GM19099 (cell line): ENCODE results near the gene SMIM27.

Experiments
- POLR2A ChIP-seq: IDR thresholded peaks from 3 replicates; pipeline ENCODE4 v1.6.1; 2011; ENCODE audit warnings: low read depth; ENCODE audit not compliant: insufficient read length; ENCODE audit errors: extremely low read depth

SMIM27 gene

DNA sequence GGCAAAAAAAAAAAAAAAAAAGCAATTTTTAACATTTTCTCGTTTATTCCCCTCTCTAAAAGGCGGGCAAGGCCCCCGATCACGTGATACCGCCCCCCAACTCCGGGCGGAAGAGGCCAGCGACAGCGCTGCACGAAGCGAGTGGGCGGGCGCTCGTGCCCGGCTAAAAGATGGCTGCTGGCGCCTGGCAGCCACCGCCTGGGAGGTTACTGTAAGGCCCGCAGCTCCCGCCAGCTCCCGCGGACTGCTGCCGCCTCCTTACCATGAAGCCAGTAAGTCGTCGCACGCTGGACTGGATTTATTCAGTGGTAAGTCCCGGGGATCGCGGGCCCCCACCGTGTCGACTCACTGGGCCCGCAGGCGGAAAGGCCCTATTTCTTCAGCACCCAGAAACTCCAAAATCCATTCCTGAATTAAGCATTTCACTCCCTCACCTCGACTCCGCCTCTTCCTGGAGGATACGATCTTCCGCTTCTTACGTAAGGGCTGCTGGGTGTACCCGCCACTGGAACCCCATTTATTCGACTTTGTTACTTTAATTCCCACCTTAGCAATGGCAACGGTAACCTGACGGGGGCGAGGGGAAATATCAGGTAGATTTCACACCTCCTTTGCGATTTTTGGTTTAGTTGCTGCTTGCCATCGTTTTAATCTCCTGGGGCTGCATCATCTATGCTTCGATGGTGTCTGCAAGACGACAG lies at the start of gene SMIM27, which contains the start of gene TOPORS:
Gene SMIM27, plus strand, starts transcription at position 156 of the 701 bp plus-strand sequence. Its CDS starts 108 bp downstream, at position 264.
Gene TOPORS, minus strand, starts transcription at position 415 of the 701 bp plus-strand sequence. Its CDS starts 150 bp downstream, at position 265.
- TF ChIP-seq POLR2A: peak; percentile 87

DNA sequence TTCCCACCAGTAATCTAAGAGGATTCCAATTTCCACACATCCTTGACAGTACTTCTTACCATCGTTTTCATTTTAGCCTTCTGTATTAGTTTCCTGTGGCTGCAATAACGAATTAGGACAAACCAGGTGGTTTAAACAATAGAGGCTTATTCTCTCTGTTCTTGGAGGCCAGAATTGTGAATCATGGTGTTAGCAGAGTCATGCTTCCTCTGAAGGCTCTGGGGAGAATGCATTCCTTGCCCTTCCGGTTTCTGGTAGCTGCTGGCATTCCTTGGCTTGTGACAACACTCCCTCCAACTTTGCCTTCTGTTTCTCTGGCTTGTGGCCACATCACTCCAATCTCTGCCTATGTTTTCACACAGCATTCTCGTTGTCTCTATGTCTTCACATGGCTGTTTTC lies 49.7 kb upstream of the SMIM27 start:
- no peak for TF ChIP-seq POLR2A

DNA sequence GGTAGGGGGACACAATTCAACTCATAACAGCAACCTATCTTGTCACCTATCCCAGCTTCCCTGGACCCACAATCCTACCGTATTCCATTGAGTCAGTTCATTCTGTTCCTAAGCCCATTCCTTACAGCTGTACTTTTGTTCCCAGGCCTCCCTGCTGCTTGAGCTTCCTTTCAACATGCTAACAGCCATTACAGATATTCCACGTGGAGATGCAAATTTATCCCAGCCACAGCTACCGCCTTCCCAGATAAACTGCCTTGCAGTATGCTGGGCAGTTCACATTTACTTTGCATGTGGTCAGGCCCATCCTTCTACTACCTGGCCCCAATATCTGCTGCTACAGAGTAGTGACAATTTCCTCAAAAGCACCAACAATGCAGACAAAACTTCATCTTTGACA lies 49.1 kb upstream of the SMIM27 start:
- no peak for TF ChIP-seq POLR2A

DNA sequence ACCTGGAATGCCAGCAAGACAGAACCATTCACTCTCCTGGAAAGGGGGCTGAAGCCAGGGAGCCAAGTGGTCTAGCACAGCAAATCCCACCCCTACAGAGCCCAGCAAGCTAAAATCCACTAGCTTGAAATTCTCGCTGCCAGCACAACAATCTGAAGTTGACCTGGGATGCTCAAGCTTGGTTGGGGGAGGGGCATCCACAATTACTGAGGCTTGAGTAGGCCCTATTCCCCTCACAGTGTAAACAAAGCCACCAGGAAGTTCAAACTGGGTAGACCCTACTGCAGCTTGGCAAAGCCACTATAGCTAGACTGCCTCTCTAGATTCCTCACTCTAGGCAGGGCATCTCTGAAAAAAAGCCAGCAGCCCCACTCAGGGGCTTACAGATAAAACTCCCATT lies 43.4 kb upstream of the SMIM27 start:
- TF ChIP-seq POLR2A: no peak

- no peak for TF ChIP-seq POLR2A
Measured at GRCh38 chr9:32516241-32516640, 35.9 kb upstream of the SMIM27 start.

DNA sequence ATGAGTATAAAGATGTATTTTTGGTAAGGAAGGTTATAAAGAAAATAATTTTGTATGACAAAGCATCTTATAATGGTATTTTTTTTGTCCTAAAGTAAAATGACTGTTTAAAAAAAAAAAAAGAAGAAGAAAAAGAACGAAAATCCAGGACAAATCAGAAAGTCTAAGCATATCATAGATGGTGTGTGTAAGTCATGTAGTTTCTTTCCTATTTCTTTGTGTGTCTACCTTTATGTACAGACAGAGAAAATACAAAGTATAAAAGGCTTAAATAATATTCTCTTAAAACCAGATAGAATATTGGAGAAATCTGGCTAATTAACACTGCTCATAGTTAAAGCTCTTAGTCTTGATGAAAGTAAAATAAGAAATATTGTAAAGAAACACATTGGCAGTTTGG lies 33.9 kb upstream of the SMIM27 start:
- no peak for TF ChIP-seq POLR2A

DNA sequence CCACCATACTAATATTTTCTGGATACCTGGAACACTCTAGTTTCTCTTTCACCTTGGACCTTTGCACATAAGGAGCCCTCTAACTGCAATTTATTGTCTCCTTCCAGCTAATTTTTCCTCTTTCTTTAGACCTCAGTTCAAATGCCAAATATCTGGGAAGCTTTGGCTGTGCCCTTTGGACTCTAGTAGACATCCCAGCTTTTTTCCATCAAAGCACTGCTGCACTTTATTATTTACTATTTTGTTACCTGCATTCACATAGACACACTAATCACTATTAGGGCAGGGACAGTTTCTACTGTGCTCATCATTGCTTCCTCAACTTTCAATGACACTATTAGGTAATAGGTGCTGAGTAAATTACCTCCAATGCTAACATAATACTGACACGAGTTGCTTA lies 28.2 kb upstream of the SMIM27 start:
- no peak for TF ChIP-seq POLR2A

GRCh38 chr9:32524892-32525708 lies 27.0 kb upstream of the SMIM27 start:
- no peak for TF ChIP-seq POLR2A

GRCh38 chr9:32525709-32526030 lies 26.5 kb upstream of the SMIM27 start:
- TF ChIP-seq POLR2A: no peak

DNA sequence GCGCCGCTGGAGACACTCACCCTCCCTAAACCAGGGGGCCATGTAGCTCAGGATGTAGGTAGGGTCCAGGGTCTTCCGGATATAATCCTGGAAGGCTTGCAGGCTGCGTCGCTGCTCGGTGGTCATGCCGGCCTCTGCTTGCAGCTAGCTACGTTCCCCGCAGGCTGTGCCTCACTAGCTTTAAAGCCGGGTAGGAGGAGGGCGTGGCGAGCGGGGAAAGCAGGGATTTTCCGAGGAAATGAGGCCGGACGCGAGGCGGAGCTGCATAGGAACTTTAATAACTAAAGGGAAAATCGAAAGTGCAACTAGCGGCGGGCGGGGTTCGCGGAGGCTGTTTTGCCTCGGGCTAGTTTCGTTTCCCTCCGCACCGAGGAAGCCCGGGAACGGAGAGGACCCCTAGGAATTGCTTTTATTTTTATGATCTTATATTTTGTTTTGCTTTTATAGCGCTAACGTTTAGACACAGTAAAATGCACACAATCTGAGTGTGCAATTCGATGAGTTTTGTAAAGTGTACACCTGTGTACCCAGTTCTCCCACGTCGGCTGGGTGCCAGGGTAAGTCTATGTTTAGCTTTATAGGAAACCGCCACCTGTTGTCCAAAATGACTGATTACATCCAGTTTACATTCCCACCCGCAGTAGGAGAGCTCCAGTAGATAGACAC lies 26.0 kb upstream of the SMIM27 start, which contains the start of gene RIGI:
Gene RIGI, minus strand, starts transcription at position 156 of the 666 bp plus-strand sequence. Its CDS starts 30 bp downstream, at position 126.
- TF ChIP-seq POLR2A: peak; percentile 71

GRCh38 chr9:32526707-32527048 lies 25.4 kb upstream of the SMIM27 start:
- TF ChIP-seq POLR2A: no peak

DNA sequence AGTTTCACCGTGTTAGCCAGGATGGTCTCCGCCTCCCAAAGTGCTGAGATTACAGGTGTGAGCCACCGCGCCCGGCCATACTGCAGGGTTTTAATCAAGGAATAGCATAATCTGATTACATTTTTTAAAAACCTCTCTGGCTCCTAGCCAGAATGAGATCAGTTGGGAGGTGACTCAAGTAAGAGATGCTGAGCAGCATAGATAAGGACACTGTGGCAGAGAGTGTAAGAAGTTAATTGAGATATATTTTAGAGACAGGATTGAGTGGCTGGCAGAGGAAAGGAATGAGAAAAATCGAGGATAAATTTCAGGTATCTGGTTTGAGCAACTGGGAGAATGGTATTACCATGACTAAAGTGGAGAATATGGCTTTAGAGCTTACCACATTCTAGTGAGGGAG lies 18.8 kb upstream of the SMIM27 start:
- TF ChIP-seq POLR2A: no peak

DNA sequence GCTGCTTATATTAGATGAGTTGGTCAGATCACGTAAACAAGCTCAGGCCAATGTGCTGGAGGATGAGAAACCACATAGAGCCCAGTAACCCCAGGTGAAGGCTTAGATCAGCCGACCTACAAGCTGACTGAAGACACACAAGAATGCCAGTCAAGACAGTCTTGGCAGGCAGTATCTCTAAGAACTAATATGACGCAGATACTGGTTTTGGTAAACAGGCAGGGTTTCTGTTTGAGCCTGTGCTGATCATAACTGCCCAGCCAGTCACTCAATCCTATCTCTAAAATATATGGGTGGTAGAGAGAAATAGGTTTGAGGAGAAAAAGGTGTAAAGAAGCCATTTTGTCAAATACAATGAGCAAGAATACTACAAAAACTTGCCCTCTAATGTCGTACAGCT lies 18.3 kb upstream of the SMIM27 start:
- no peak for TF ChIP-seq POLR2A

DNA sequence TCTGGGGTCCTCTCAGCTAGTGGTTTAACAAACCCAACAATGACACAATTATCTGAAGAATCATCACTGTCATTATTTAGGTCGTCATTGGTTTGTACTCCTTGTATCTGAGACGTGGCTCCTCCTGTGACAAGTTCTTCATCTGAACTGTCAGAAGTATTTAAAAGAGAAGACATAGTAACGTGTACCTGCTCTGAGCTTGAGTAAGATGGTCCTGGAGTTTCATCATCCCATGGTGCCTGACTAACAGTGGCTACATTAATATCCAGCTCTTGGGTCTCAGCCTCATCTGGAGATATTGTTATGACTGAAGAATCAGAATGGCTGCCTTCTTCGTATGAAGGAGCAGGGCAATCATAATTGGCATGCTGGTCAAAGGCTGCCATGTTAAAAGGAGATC lies 9.1 kb upstream of the SMIM27 start:
- no peak for TF ChIP-seq POLR2A

GRCh38 chr9:32545884-32546283 lies 6.2 kb upstream of the SMIM27 start:
- TF ChIP-seq POLR2A: no peak

GRCh38 chr9:32550150-32550561 lies 2.0 kb upstream of the SMIM27 start:
- no peak for TF ChIP-seq POLR2A
